ENCODE data around the gene KCNK5. TPM values are rescaled to one million over a fixed set of nuclear protein-coding genes. Genes with fewer than 3 reads are reported as not detected.

KCNK5 gene
- total RNA-seq, 2 donors from 2014 or later = 16.9 to 31.0 TPM

- no peak for DNase-seq
- TF ChIP-seq CTCF (IDR thresholded peaks at IDR 0.05) = no peak
- no peak for TF ChIP-seq POLR2A (IDR thresholded peaks at IDR 0.05)
- WGBS, 2 donors = 84 to 92% methylated on average over 2 of the region's 2 CpGs
- Histone ChIP-seq H3K27me3 (no peaks in the 10 kb centered on the region), H3K27ac (no peak overlapping the region), H3K36me3 (replicated peaks in 1 of 2; ENCODE audit: insufficient read depth in 1 of 2, low read depth in 2 of 2) (no peaks in the 10 kb centered on the region), H3K4me3 (no peak overlapping the region), H3K4me1 (no peaks in the 10 kb centered on the region), H3K9me3 (no peaks in the 10 kb centered on the region)
- ATAC-seq = no peak
- intact Hi-C loops (cut with DNase I) = no loop called here
Measured at GRCh38 chr6:39266375-39266774, 37.1 kb upstream of the KCNK5 start.

- Histone ChIP-seq H3K27me3 (no peaks in the 10 kb centered on the region), H3K4me1 (no peaks in the 10 kb centered on the region), H3K4me3 (no peak overlapping the region), H3K27ac (no peak overlapping the region), H3K9me3 (no peaks in the 10 kb centered on the region), H3K36me3 (replicated peaks in 1 of 2; ENCODE audit: insufficient read depth in 1 of 2, low read depth in 2 of 2) (no peaks in the 10 kb centered on the region)
- WGBS, 2 donors = 51 to 52% methylated on average over 5 of the region's 5 CpGs
- ATAC-seq (no peak), DNase-seq (no peak)
- intact Hi-C loops (cut with DNase I) = no loop called here
- TF ChIP-seq CTCF (IDR thresholded peaks at IDR 0.05) = no peak
- TF ChIP-seq POLR2A (IDR thresholded peaks at IDR 0.05) = no peak
Measured at GRCh38 chr6:39263303-39264037, 34.2 kb upstream of the KCNK5 start.

GRCh38 chr6:39261751-39262150 lies 32.5 kb upstream of the KCNK5 start:
- intact Hi-C loops (cut with DNase I) = no loop called here
- ATAC-seq (no peak), DNase-seq (no peak)
- Histone ChIP-seq H3K27me3 (no peaks in the 10 kb centered on the region), H3K36me3 (replicated peaks in 1 of 2; ENCODE audit: insufficient read depth in 1 of 2, low read depth in 2 of 2) (no peaks in the 10 kb centered on the region), H3K4me1 (no peaks in the 10 kb centered on the region), H3K4me3 (no peak overlapping the region), H3K27ac (no peak overlapping the region), H3K9me3 (no peaks in the 10 kb centered on the region)
- 97 to 100% methylated on average over 3 of the region's 3 CpGs for WGBS, 2 donors
- TF ChIP-seq CTCF (IDR thresholded peaks at IDR 0.05) = no peak
- no peak for TF ChIP-seq POLR2A (IDR thresholded peaks at IDR 0.05)

- WGBS, 2 donors = 76 to 85% methylated on average over 2 of the region's 2 CpGs
- intact Hi-C loops (cut with DNase I) = no loop called here
- no peak for ATAC-seq
Measured at GRCh38 chr6:39260953-39261352, 31.7 kb upstream of the KCNK5 start.

More at GRCh38 chr6:39260953-39261352, 31.7 kb upstream of the KCNK5 start:
- no peaks in the 10 kb centered on the region for H3K27me3 ChIP-seq
- no peaks in the 10 kb centered on the region for H3K9me3 ChIP-seq
- no peaks in the 10 kb centered on the region for H3K4me1 ChIP-seq
- no peak for TF ChIP-seq CTCF (IDR thresholded peaks at IDR 0.05)
- TF ChIP-seq POLR2A (IDR thresholded peaks at IDR 0.05) = no peak
- no peak overlapping the region for H3K4me3 ChIP-seq
- no peak overlapping the region for H3K27ac ChIP-seq
- no peak for DNase-seq
- no peaks in the 10 kb centered on the region for H3K36me3 ChIP-seq (replicated peaks in 1 of 2; ENCODE audit: insufficient read depth in 1 of 2, low read depth in 2 of 2)
